GM20000 (cell line): ENCODE measurements around the gene TAS1R3.

Source experiments
- DNase-seq: peaks from one replicate; pipeline ENCODE4 v3.0.0; 2012; ENCODE audit warnings: low spot score
- CTCF ChIP-seq: IDR thresholded peaks from 2 replicates; pipeline ENCODE4 v1.5.1; 2012; ENCODE audit warnings: mild to moderate bottlenecking, control low read depth; ENCODE audit errors: extremely low read depth, missing control alignments

TAS1R3 gene

DNA sequence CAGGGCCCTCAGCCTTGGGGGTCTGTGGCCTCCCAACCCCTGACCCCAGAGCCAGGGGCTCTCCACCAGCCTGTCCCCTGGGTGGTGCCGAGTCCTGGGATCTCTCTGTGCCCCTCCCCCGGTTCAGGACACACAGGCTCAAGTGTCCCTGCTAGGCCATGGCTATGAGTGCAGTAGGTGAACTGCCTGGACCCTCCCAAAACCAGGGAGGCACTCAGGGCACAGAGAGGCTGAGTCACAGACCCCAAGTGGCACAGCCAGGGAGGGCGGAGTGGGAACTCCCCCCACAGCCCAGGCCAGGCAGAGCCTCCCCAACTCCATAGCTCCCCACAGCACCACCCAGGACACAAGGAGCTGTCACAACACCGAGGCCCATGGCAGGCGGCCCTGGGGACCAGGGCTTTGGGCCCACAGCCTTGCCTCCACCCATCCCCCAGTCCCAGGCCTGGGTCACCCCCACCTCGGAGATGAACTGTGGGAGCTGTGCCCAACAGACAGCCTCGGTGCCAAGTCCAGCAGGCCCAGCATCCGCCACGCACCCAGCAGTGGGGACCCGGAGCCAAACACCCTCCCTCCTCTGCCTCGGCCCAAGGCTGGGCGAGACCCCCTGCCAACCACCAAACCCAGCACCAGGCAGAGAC, 14.9 kb downstream of the TAS1R3 start:
- no peak for TF ChIP-seq CTCF
- DNase-seq = no peak

DNA sequence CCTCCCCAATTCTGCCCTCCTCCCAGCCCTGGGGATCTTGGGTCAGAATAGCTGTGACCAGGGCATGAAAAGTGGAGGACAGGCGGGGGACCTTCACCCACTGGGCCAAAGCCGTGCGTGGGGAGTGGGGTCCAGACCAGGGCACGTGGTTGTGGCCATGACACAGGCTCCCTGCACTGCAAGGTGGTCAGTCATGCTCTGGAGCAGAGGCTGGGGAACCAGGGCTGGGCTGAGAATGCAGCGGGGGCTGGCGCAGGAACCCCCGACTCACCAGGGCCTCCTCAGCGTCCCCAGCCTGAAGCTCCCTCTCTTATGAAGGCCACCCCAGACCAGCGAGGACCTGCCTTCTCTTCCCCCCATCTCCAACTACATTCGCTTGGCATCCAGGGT, 15.4 kb downstream of the TAS1R3 start:
- DNase-seq = no peak
- TF ChIP-seq CTCF = no peak

DNA sequence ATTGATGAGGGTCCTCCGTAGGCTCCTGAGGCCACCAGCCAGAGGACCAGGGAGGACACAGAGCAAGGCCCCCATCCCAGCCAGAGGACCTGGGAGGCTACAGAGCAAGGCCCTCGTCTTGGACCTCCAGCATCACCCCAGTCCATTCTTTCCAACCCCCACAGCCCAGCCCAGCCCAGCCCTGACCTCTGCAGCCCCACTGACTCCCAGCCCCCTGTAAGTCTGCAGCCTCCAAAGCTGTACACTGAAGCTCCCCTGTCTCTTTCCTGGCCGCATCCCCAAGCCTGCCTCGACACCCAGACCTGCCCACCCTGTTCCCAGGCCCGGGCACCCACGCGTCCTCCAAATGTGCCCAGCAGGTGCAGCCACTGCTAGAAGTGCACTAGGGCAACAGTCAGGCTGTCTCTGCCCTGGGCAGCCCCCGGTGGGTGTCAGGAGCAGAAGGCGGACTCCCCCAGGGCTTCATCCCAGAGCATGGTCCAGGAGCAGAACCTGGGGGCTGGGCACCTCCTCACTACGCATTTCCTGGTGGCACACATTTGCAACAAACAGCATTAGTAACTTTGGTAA, 16.0 kb downstream of the TAS1R3 start:
- DNase-seq = no peak
- TF ChIP-seq CTCF = no peak

- TF ChIP-seq CTCF = no peak
- no peak for DNase-seq
Measured at GRCh38 chr1:1347663-1348419, 16.8 kb downstream of the TAS1R3 start.

GRCh38 chr1:1348420-1349255, 17.6 kb downstream of the TAS1R3 start:
- no peak for TF ChIP-seq CTCF
- DNase-seq = no peak

DNA sequence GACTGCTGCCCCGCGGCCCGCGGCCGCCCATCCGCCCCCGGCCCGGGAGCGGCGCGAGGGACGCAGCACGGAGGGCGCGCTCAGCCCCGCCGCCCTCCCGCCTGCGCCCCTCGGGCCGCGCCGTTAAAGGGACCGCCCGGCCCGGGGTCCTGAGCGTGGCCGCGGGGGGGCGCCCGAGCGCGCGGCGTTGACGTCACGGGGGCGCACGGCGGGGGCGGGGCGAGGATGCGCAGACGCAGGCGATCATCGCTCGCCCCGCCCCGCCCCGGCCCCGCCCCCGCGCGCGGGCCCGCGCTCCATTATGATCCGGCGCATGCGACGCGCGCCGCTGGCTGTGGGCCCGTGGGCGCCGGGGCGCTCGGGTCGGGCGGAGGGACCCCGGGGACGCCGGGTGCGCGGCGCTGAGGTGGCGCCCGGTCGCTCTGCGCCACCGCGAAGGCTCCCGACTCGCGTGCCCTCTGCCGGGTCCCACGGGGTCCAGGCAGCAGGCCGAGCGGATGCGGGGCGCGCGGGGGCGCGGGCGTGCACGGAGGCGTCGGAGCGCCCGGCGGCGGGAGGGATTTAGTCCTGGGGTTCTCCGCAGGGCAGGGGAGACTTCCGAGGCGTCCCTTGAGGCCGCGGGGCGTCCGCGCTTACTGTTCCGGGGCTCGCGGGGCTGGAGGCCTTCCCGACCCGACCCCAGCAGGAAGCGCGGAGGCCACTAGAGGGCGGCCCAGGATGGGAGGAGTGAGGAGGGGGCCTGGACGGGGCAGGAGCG, 18.4 kb downstream of the TAS1R3 start, which contains the start of gene DVL1:
DVL1 (minus strand) TSS at position 163 of the 757 bp plus-strand sequence. CDS start 353 bp downstream, outside the sequence.
- peak; percentile 54 for TF ChIP-seq CTCF
- DNase-seq = peak; percentile 99
